PFSK-1 (cell line): ENCODE data around the gene BGN.

ENCODE experiments used
- POLR2AphosphoS5 ChIP-seq: IDR thresholded peaks from 2 replicates; pipeline ENCODE4 v1.6.1; 2012; ENCODE audit warnings: low read depth, mild to moderate bottlenecking, control low read depth, low read length, moderate library complexity
- TAF1 ChIP-seq: IDR thresholded peaks from 2 replicates; pipeline ENCODE4 v1.6.1; 2012; ENCODE audit warnings: low read length, control low read depth, borderline replicate concordance; ENCODE audit not compliant: insufficient read depth

DNA sequence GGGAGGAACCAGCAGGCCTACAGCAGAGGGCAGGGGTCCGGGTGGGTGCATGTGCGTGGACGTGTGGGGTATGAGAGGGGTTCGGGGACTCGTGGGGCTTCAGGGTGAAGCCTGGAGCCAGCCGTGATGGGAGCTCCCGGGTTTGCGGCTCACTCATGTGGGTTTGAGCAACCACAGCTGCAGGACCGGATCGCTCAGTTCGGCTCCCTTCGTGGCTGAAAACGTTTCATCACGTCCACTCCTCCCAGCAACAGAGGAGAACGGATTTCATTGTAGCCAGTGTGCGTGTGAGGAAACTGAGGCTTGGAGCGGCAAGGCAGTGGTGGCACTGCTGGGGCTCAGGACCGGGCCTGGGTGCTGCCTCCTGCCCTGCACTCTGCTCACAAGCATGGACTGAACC is 10.6 kb downstream of the BGN start:
- TF ChIP-seq TAF1, result no peak
- no peak for TF ChIP-seq POLR2AphosphoS5
